ENCODE results near the gene TRIM29.

The TRIM29 gene

DNA sequence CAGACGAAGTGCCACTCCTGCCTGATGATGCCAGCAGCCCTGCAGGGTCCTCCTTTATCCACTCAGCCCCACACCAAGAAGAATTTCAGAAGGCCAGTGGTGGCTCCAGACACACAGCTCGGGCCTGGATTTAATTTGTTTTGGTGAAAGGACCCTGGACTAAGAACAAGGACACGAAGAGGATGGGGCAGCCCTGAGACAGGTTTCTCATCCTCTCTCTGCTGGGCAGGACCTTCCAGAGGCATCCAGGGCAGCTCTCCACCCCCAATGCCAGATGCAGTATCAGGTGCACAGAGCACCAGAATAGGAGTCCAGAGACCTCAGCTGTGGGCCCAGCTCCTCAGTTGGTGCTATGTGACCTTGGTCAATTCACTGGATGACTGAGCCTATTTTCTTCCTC, 72.0 kb downstream of the TRIM29 start:
- Histone ChIP-seq H3K4me1 (ENCODE audit: control insufficient read depth, insufficient read depth, low read length, poor library complexity, severe bottlenecking) (peaks cover 19% of the 10 kb centered on the region), H3K36me3 (ENCODE audit: control insufficient read depth, insufficient read depth, low read length) (no peaks in the 10 kb centered on the region), H3K27ac (ENCODE audit: low read depth, low read length, severe bottlenecking) (no peak overlapping the region), H3K9me3 (ENCODE audit: control insufficient read depth, low read length) (no peaks in the 10 kb centered on the region), H3K4me3 (ENCODE audit: extremely low read depth, insufficient read depth, low read length, poor library complexity, severe bottlenecking) (no peak overlapping the region)
- WGBS, 2 experiments (ENCODE audit: insufficient coverage in 2 of 2): 91 to 100% methylated on average over 2 of the region's 3 CpGs

DNA sequence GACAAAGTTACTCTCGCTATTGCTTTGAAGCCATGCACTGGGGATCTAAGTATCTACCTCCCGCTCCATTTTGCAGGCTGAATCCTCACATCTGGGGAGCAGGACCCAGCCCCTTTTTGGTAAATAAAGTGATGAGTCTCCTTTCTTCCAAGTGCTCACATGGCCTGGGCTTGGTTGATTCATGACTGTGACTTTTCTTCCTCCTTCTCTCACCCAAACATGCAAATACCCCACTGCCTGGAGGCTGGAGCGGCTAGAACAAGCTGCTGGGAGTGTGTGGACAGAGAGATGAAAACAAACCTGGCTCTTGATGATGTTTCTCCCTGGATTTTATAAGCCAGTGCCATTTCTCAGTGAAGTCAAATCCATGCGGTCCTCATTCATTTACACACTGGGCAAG, 72.7 kb downstream of the TRIM29 start:
- H3K36me3 ChIP-seq (ENCODE audit: control insufficient read depth, insufficient read depth, low read length): no peaks in the 10 kb centered on the region
- H3K4me3 ChIP-seq (ENCODE audit: extremely low read depth, insufficient read depth, low read length, poor library complexity, severe bottlenecking): no peak overlapping the region
- 97 to 100% methylated on average over 2 to 3 of the region's 4 CpGs for whole genome bisulfite sequencing, 2 experiments (ENCODE audit: insufficient coverage in 2 of 2)
- H3K27ac ChIP-seq (ENCODE audit: low read depth, low read length, severe bottlenecking): no peak overlapping the region
- peaks cover 19% of the 10 kb centered on the region for H3K4me1 ChIP-seq (ENCODE audit: control insufficient read depth, insufficient read depth, low read length, poor library complexity, severe bottlenecking)
- no peaks in the 10 kb centered on the region for H3K9me3 ChIP-seq (ENCODE audit: control insufficient read depth, low read length)

DNA sequence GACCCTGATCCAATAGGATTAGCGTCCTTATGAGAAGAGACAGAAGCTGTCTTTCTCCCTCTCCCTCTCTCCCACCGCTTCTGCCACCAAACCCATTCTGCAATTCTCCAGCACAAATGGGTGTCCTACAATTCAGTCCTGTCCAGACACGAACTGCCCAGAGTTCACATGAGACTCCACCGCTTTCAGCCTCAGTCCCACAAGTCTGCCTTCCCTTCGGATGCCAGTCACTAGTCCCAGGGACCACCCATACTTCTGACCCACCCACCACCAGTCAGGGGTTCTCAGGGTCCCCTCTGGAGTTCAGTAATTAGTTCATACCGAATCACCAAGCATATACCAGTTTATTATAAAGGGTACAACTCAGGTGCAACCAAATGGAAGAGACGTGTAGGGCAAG, 73.6 kb downstream of the TRIM29 start:
- H3K36me3 ChIP-seq (ENCODE audit: control insufficient read depth, insufficient read depth, low read length): no peaks in the 10 kb centered on the region
- no peak overlapping the region for H3K4me3 ChIP-seq (ENCODE audit: extremely low read depth, insufficient read depth, low read length, poor library complexity, severe bottlenecking)
- peaks cover 19% of the 10 kb centered on the region for H3K4me1 ChIP-seq (ENCODE audit: control insufficient read depth, insufficient read depth, low read length, poor library complexity, severe bottlenecking)
- 96 to 100% methylated on average over 1 to 4 of the region's 7 CpGs for WGBS, 2 experiments (ENCODE audit: insufficient coverage in 2 of 2)
- H3K9me3 ChIP-seq (ENCODE audit: control insufficient read depth, low read length): no peaks in the 10 kb centered on the region
- H3K27ac ChIP-seq (ENCODE audit: low read depth, low read length, severe bottlenecking): no peak overlapping the region

DNA sequence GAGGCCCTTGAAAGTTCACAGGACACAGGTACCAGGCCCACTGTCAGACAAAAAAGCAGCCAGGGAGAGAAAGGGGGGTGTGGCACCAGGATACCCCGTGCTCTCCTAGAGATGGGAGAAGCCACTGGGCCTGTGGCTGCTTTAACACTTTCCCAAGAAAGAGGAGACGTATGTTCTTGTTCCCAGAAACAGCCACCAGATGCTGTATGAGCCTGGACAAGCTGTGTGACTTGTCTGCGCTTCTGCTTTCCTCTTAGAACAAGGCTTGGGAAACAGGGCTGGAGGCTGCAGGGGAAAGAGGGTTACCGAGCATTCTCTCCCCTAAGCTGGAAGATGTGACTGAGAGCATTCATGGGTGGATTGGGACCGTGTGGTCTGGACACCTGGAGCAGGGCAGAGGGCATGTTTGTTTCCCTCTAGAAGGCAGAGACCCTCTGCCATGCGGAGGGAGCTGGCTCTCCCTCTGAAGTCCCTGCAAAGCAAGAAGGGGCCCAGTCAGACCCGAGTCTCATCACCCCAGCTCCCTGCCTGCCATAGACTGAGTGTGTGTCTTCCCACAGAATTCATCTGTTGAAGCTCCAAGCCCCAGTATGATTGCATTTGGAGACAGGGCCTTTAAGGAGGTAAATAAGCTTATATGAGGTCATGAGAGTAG, 74.1 kb downstream of the TRIM29 start:
- Histone ChIP-seq H3K36me3 (ENCODE audit: control insufficient read depth, insufficient read depth, low read length) (no peaks in the 10 kb centered on the region), H3K4me3 (ENCODE audit: extremely low read depth, insufficient read depth, low read length, poor library complexity, severe bottlenecking) (no peak overlapping the region), H3K9me3 (ENCODE audit: control insufficient read depth, low read length) (no peaks in the 10 kb centered on the region), H3K4me1 (ENCODE audit: control insufficient read depth, insufficient read depth, low read length, poor library complexity, severe bottlenecking) (peaks cover 19% of the 10 kb centered on the region), H3K27ac (ENCODE audit: low read depth, low read length, severe bottlenecking) (no peak overlapping the region)
- 87 to 93% methylated on average over 6 to 7 of the region's 7 CpGs for whole genome bisulfite sequencing, 2 experiments (ENCODE audit: insufficient coverage in 2 of 2)

DNA sequence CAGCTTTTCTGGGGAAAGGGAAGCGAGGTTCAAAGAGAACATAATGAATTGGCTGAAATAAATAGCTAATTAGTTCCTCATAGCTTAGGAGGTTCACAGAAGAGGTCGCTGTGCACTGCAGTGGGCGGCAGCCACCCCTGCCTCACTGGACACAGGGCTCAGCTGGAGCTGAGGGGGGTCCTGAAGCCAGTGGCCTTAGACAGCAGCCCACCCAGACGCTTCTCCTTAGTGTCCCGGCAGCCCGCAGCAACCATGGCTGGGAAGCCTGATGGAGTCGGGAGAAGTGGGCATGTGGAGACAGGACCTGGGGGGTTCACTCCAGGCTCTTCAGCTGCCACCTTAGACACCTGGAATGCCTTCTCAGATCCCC, 75.4 kb downstream of the TRIM29 start:
- H3K36me3 ChIP-seq (ENCODE audit: control insufficient read depth, insufficient read depth, low read length): no peaks in the 10 kb centered on the region
- peaks cover 29% of the 10 kb centered on the region for H3K4me1 ChIP-seq (ENCODE audit: control insufficient read depth, insufficient read depth, low read length, poor library complexity, severe bottlenecking)
- H3K9me3 ChIP-seq (ENCODE audit: control insufficient read depth, low read length): no peaks in the 10 kb centered on the region
- WGBS, 2 experiments (ENCODE audit: insufficient coverage in 2 of 2): 75 to 92% methylated on average over 4 to 6 of the region's 7 CpGs
- H3K27ac ChIP-seq (ENCODE audit: low read depth, low read length, severe bottlenecking): peak overlapping the region; percentile 59
- H3K4me3 ChIP-seq (ENCODE audit: extremely low read depth, insufficient read depth, low read length, poor library complexity, severe bottlenecking): no peak overlapping the region

DNA sequence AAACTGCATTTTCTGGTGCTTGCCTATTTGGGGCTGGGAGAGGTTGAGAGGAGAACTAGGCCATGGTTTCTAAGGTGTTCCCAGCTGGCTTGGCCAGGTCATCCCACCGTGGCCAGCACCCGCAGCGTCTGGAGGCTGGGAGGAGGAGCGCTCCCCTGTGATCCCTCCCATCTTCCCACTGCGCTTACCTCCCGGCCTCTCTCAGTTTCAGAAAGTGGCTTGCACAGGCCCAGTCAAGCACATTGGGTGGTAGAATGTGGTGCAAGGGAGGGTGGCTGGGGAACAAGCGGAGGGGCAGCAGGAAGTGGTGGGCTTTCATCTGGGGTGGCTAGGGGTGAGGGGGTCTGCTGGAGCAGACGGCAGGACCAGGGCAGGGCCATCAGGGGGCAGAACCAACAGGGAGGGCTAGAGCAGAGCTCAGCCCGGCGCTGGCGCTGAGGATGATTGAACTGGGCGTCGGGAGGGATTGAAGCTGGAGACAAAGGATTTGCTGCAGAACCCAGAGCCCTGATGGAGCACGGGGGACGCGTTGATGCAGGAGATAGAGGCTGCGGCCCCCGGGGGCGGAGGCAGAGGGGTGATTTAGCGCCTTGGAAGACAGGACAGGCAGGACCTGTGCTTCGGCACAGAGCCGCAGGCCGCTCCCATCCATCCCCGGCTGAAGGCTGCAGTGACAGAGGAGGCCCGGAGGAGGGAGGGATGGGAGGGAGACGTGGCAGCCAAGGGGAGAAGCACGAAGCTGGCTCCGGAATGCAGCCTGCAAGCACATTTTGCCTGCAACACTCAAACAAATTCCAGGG, 76.0 kb downstream of the TRIM29 start:
- peak overlapping the region; percentile 59 for H3K27ac ChIP-seq (ENCODE audit: low read depth, low read length, severe bottlenecking)
- 68 to 75% methylated on average over 16 to 19 of the region's 28 CpGs for whole genome bisulfite sequencing, 2 experiments (ENCODE audit: insufficient coverage in 2 of 2)
- no peak overlapping the region for H3K4me3 ChIP-seq (ENCODE audit: extremely low read depth, insufficient read depth, low read length, poor library complexity, severe bottlenecking)
- H3K36me3 ChIP-seq (ENCODE audit: control insufficient read depth, insufficient read depth, low read length): no peaks in the 10 kb centered on the region
- H3K4me1 ChIP-seq (ENCODE audit: control insufficient read depth, insufficient read depth, low read length, poor library complexity, severe bottlenecking): peaks cover 34% of the 10 kb centered on the region
- no peaks in the 10 kb centered on the region for H3K9me3 ChIP-seq (ENCODE audit: control insufficient read depth, low read length)

All from mesodermal cell (in vitro differentiated cells).